CD4-positive, alpha-beta T cell (primary cell): ENCODE results near the gene LRTM1. TPM values are rescaled to one million over a fixed set of nuclear protein-coding genes. Genes with fewer than 3 reads are reported as not detected.

Source experiments
- ATAC-seq: fragments of 200-7000 bp; cut with Tn5 transposase; one replicate; pipeline ENCODE4 v1.10.0; 2022; ENCODE audit warnings: mild to moderate bottlenecking; ENCODE audit not compliant: poor library complexity
- CTCF ChIA-PET: fragments of 350-600 bp; sonication (Branson Sonifier 250); formaldehyde crosslinking; loops from one replicate; lab custom pipeline; 2021; ENCODE audit warnings: antibody characterized with exemption, inconsistent platforms; lab: Charles Lee
- POLR2A ChIA-PET: fragments of 350-600 bp; sonication (Branson Sonifier 250); formaldehyde crosslinking; loops from one replicate; lab custom pipeline; 2021; ENCODE audit warnings: antibody characterized with exemption, inconsistent platforms; lab: Charles Lee
- DNase-seq, 14 experiments: peaks; one replicate each; pipeline ENCODE4 v3.0.0-alpha.2; 2013 to 2020; ENCODE audit warnings: mixed read lengths in 2 of 14
- H3K27ac ChIP-seq, 2 donors: one replicate each; pipeline versions ENCODE4 v1.5.1 to v1.7.0; 2013; ENCODE audit warnings: low read length in 2 of 2, low read depth in 1 of 2, mild to moderate bottlenecking in 1 of 2
- H3K27me3 ChIP-seq, 2 experiments: 1 replicate in 1 of 2; 2 replicates in 1 of 2; pipeline versions ENCODE4 v1.6.1 to v1.7.0; 2013; ENCODE audit warnings: low read length in 2 of 2, control low read depth in 1 of 2, mild to moderate bottlenecking in 1 of 2, moderate library complexity in 1 of 2; ENCODE audit not compliant: insufficient read depth in 2 of 2, control insufficient read depth in 1 of 2
- H3K36me3 ChIP-seq: one replicate; pipeline ENCODE4 v1.6.1; 2013; ENCODE audit warnings: low read length, control low read depth; ENCODE audit not compliant: insufficient read depth
- H3K4me1 ChIP-seq: one replicate; pipeline ENCODE4 v1.6.1; 2013; ENCODE audit warnings: low read length, control low read depth; ENCODE audit not compliant: insufficient read depth
- H3K4me3 ChIP-seq: one replicate; pipeline ENCODE4 v1.5.1; 2013; ENCODE audit warnings: mild to moderate bottlenecking, low read length, moderate library complexity
- H3K9me3 ChIP-seq, 2 experiments: 1 replicate in 1 of 2; 2 replicates in 1 of 2; pipeline versions ENCODE4 v1.6.1 to v1.7.0; 2013; ENCODE audit warnings: low read length in 2 of 2, mild to moderate bottlenecking in 2 of 2, control low read depth in 1 of 2, moderate library complexity in 1 of 2; ENCODE audit not compliant: control insufficient read depth in 1 of 2, insufficient read depth in 1 of 2
- H3K27ac Mint-ChIP-seq: one replicate; pipeline ENCODE4 v1.8.0; 2020; ENCODE audit warnings: mixed read lengths
- H3K27me3 Mint-ChIP-seq: one replicate; pipeline ENCODE4 v1.8.0; 2021; ENCODE audit warnings: mixed read lengths
- H3K36me3 Mint-ChIP-seq: one replicate; pipeline ENCODE4 v1.8.0; 2021; ENCODE audit warnings: low read depth, mixed read lengths
- H3K4me1 Mint-ChIP-seq: one replicate; pipeline ENCODE4 v1.8.0; 2021; ENCODE audit warnings: low read depth, mixed read lengths
- H3K4me3 Mint-ChIP-seq: one replicate; pipeline ENCODE4 v1.8.0; 2020; ENCODE audit warnings: mild to moderate bottlenecking, mixed read lengths
- H3K9me3 Mint-ChIP-seq: one replicate; pipeline ENCODE4 v1.8.0; 2020; ENCODE audit warnings: mixed read lengths
- intact Hi-C, 2 experiments: fragments of 100-400 bp; cut with DNase I in 1 of 2; cut with micrococcal nuclease in 1 of 2; formaldehyde crosslinking; loops; one replicate each; pipeline versions ENCODE4 v1.15.1 to v1.9.0; 2023 to 2025; cut with DNase I, micrococcal nuclease
- total RNA-seq, 174 experiments: library from RNA in 2 of 174; stranded (reverse) in 2 of 174; gene quantifications; one replicate each; pipeline ENCODE4 v1.2.3 and lab custom pipeline; 2021 to 2026
- TF ChIP-seq, protein P1 (sequence below): fragments of 200-600 bp; IDR thresholded peaks from one replicate; pipeline ENCODE4 v1.8.0; 2022; ENCODE audit warnings: antibody characterized with exemption, mild to moderate bottlenecking

Gene LRTM1
- total RNA-seq, 2 experiments from 2014 or later = not detected

- TF ChIP-seq, protein P1, sequence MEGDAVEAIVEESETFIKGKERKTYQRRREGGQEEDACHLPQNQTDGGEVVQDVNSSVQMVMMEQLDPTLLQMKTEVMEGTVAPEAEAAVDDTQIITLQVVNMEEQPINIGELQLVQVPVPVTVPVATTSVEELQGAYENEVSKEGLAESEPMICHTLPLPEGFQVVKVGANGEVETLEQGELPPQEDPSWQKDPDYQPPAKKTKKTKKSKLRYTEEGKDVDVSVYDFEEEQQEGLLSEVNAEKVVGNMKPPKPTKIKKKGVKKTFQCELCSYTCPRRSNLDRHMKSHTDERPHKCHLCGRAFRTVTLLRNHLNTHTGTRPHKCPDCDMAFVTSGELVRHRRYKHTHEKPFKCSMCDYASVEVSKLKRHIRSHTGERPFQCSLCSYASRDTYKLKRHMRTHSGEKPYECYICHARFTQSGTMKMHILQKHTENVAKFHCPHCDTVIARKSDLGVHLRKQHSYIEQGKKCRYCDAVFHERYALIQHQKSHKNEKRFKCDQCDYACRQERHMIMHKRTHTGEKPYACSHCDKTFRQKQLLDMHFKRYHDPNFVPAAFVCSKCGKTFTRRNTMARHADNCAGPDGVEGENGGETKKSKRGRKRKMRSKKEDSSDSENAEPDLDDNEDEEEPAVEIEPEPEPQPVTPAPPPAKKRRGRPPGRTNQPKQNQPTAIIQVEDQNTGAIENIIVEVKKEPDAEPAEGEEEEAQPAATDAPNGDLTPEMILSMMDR = no peak
- Mint-ChIP-seq H3K9me3 (peaks cover 2% of the 10 kb centered on the region), H3K27me3 (no peaks in the 10 kb centered on the region), H3K4me1 (no peaks in the 10 kb centered on the region), H3K4me3 (no peak overlapping the region), H3K27ac (no peak overlapping the region), H3K36me3 (no peaks in the 10 kb centered on the region)
- no peaks in the 10 kb centered on the region for H3K36me3 ChIP-seq
- no peak overlapping the region for H3K27ac ChIP-seq
- H3K27me3 ChIP-seq = no peaks in the 10 kb centered on the region
- H3K9me3 ChIP-seq = no peaks in the 10 kb centered on the region
- intact Hi-C loops = no loop called here
- no peaks in the 10 kb centered on the region for H3K4me1 ChIP-seq
- ATAC-seq (no peak), DNase-seq (no peak)
- ChIA-PET CTCF (no interaction called here), POLR2A (no interaction called here)
- no peak overlapping the region for H3K4me3 ChIP-seq
These were observed 8.7 kb upstream of the LRTM1 start for GRCh38 chr3:54936561-54936960.

DNA sequence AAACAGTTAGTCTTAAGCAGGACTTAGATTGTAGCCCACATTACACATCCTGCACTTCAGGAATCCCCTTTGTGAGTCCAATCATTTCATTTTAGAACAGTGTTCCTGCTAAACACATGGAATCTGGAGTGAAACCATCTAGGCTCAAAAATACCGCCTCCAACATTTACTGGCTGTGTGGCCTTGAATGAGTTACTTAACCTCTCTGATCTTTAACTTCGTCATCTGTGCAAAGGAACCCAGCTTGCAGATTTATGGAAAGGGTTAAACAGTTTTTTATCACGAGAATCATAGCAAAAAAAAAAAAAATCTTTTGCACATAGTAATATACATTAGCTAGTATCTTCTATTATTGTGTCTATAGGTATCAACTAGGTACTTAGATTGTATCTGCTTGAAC is 8.0 kb upstream of the LRTM1 start:
- Mint-ChIP-seq H3K36me3 (no peaks in the 10 kb centered on the region), H3K9me3 (peaks cover 2% of the 10 kb centered on the region), H3K27me3 (no peaks in the 10 kb centered on the region), H3K4me3 (no peak overlapping the region), H3K27ac (no peak overlapping the region), H3K4me1 (no peaks in the 10 kb centered on the region)
- intact Hi-C loops = no loop called here
- Histone ChIP-seq H3K9me3 (no peaks in the 10 kb centered on the region), H3K27me3 (no peaks in the 10 kb centered on the region), H3K36me3 (no peaks in the 10 kb centered on the region), H3K4me3 (no peak overlapping the region), H3K27ac (no peak overlapping the region), H3K4me1 (no peaks in the 10 kb centered on the region)
- ChIA-PET CTCF (no interaction called here), POLR2A (no interaction called here)
- no peak for DNase-seq
- TF ChIP-seq, protein P1 = no peak
- no peak for ATAC-seq

GRCh38 chr3:54932606-54933005 is 4.7 kb upstream of the LRTM1 start:
- POLR2A ChIA-PET = no interaction called here
- no peaks in the 10 kb centered on the region for H3K27me3 Mint-ChIP-seq
- H3K4me3 Mint-ChIP-seq = no peak overlapping the region
- no peak overlapping the region for H3K27ac Mint-ChIP-seq
- Histone ChIP-seq H3K27me3 (no peaks in the 10 kb centered on the region), H3K36me3 (no peaks in the 10 kb centered on the region), H3K4me1 (no peaks in the 10 kb centered on the region), H3K4me3 (no peak overlapping the region), H3K27ac (no peak overlapping the region), H3K9me3 (peaks cover 0 to 5% of the 10 kb centered on the region in 2 experiments)
- TF ChIP-seq, protein P1 = no peak
- no peaks in the 10 kb centered on the region for H3K36me3 Mint-ChIP-seq
- peaks cover 2% of the 10 kb centered on the region for H3K9me3 Mint-ChIP-seq
- ATAC-seq (no peak), DNase-seq (no peak)
- intact Hi-C loops = no loop called here
- CTCF ChIA-PET = no interaction called here
- no peaks in the 10 kb centered on the region for H3K4me1 Mint-ChIP-seq
